Measurements from ENCODE around the gene RBMX. TPM values are rescaled to one million over a fixed set of nuclear protein-coding genes. Genes with fewer than 3 reads are reported as not detected.

The RBMX gene
- total RNA-seq, 2 donors from 2014 or later, result 191 to 295 TPM

- intact Hi-C loops (cut with DNase I), result no loop called here
- H3K4me3 ChIP-seq, result no peak overlapping the region
- WGBS, result 91% methylated on average over 5 of the region's 5 CpGs
- DNase-seq (ENCODE audit: low spot score), result no peak
- TF ChIP-seq CTCF (IDR thresholded peaks at IDR 0.05), result no peak
- no peak for TF ChIP-seq POLR2AphosphoS5 (IDR thresholded peaks at IDR 0.05)
- no peak for TF ChIP-seq POLR2A (IDR thresholded peaks at IDR 0.05)
- H3K27me3 ChIP-seq (replicated peaks; ENCODE audit: insufficient read depth), result no peaks in the 10 kb centered on the region
- H3K36me3 ChIP-seq, result no peaks in the 10 kb centered on the region
- H3K9me3 ChIP-seq, result no peaks in the 10 kb centered on the region
- H3K4me1 ChIP-seq (replicated peaks), result no peaks in the 10 kb centered on the region
- no peak overlapping the region for H3K27ac ChIP-seq
Measured at GRCh38 chrX:136829413-136829812, 51.1 kb downstream of the RBMX start.

GRCh38 chrX:136828830-136829229 lies 51.7 kb downstream of the RBMX start:
- DNase-seq (ENCODE audit: low spot score), result no peak
- TF ChIP-seq POLR2A (IDR thresholded peaks at IDR 0.05) (no peak), POLR2AphosphoS5 (IDR thresholded peaks at IDR 0.05) (no peak), CTCF (IDR thresholded peaks at IDR 0.05) (no peak)
- H3K36me3 ChIP-seq, result no peaks in the 10 kb centered on the region
- no peaks in the 10 kb centered on the region for H3K9me3 ChIP-seq
- H3K27ac ChIP-seq, result no peak overlapping the region
- no peaks in the 10 kb centered on the region for H3K4me1 ChIP-seq (replicated peaks)
- H3K4me3 ChIP-seq, result no peak overlapping the region
- WGBS, result 70% methylated on average over 1 of the region's 1 CpG
- intact Hi-C loops (cut with DNase I), result no loop called here
- no peaks in the 10 kb centered on the region for H3K27me3 ChIP-seq (replicated peaks; ENCODE audit: insufficient read depth)

- Histone ChIP-seq H3K4me1 (replicated peaks) (no peaks in the 10 kb centered on the region), H3K36me3 (no peaks in the 10 kb centered on the region), H3K4me3 (no peak overlapping the region), H3K27ac (no peak overlapping the region), H3K27me3 (replicated peaks; ENCODE audit: insufficient read depth) (no peaks in the 10 kb centered on the region), H3K9me3 (no peaks in the 10 kb centered on the region)
- TF ChIP-seq CTCF (IDR thresholded peaks at IDR 0.05) (no peak), POLR2AphosphoS5 (IDR thresholded peaks at IDR 0.05) (no peak), POLR2A (IDR thresholded peaks at IDR 0.05) (no peak)
- 45% methylated on average over 3 of the region's 3 CpGs for WGBS
- intact Hi-C loops (cut with DNase I), result no loop called here
- no peak for DNase-seq (ENCODE audit: low spot score)
Measured at GRCh38 chrX:136827026-136827425, 53.5 kb downstream of the RBMX start.

- H3K27me3 ChIP-seq (replicated peaks; ENCODE audit: insufficient read depth), result no peaks in the 10 kb centered on the region
- H3K4me1 ChIP-seq (replicated peaks), result no peaks in the 10 kb centered on the region
- intact Hi-C loops (cut with DNase I), result no loop called here
- H3K36me3 ChIP-seq, result no peaks in the 10 kb centered on the region
- H3K9me3 ChIP-seq, result no peaks in the 10 kb centered on the region
- TF ChIP-seq POLR2A (IDR thresholded peaks at IDR 0.05) (no peak), POLR2AphosphoS5 (IDR thresholded peaks at IDR 0.05) (no peak), CTCF (IDR thresholded peaks at IDR 0.05) (no peak)
- H3K4me3 ChIP-seq, result no peak overlapping the region
- 100% methylated on average over 2 of the region's 2 CpGs for whole genome bisulfite sequencing
- no peak for DNase-seq (ENCODE audit: low spot score)
- no peak overlapping the region for H3K27ac ChIP-seq
Measured at GRCh38 chrX:136825771-136826170, 54.8 kb downstream of the RBMX start.

Small RNA genes within 50 kb of the gene (small RNA-seq; reads per million reads assigned to genes)
- gene SNORD61, result 0 reads per million in 2 donors

Other genes starting within 250 kb of the RBMX start
- not detected for gene CD40LG, start 232.6 kb downstream of the RBMX start, total RNA-seq
- 10 to 100 TPM in 1 of 2 donors, 1 to 10 TPM in 1; 4.1 to 12.7 TPM for gene ARHGEF6, start 99.8 kb downstream of the RBMX start, total RNA-seq
- not detected for gene GPR101, start 153.3 kb upstream of the RBMX start, total RNA-seq